Right forelimb (tissue), 1 donor: ENCODE data around the gene ZSCAN30.
A peak's percentile ranks its signal among the peaks of the same experiment; 100 is the strongest.

Source experiments
- DNase-seq: peaks from one replicate; pipeline ENCODE4 v3.0.0-alpha.2; 2018

Gene ZSCAN30

GRCh38 chr18:35278085-35278484, 11.9 kb downstream of the ZSCAN30 start:
- DNase-seq: no peak

- DNase-seq: no peak
Observed at GRCh38 chr18:35277633-35278032, 12.4 kb downstream of the ZSCAN30 start.

- DNase-seq: no peak
Observed at GRCh38 chr18:35276267-35276666, 13.8 kb downstream of the ZSCAN30 start.

- no peak for DNase-seq
Observed at GRCh38 chr18:35271656-35272055, 18.4 kb downstream of the ZSCAN30 start.

GRCh38 chr18:35268821-35269220, 21.2 kb downstream of the ZSCAN30 start:
- DNase-seq: no peak

- DNase-seq: peak; percentile 49
Observed at GRCh38 chr18:35267809-35268208, 22.2 kb downstream of the ZSCAN30 start.

- DNase-seq: peak; percentile 91
Observed at GRCh38 chr18:35267161-35267651, 22.8 kb downstream of the ZSCAN30 start.

GRCh38 chr18:35264409-35264808, 25.6 kb downstream of the ZSCAN30 start:
- no peak for DNase-seq

- DNase-seq: no peak
Observed at GRCh38 chr18:35256947-35257346, 33.1 kb downstream of the ZSCAN30 start.

GRCh38 chr18:35253655-35254287, 36.3 kb downstream of the ZSCAN30 start:
- no peak for DNase-seq

GRCh38 chr18:35252466-35252865, 37.6 kb downstream of the ZSCAN30 start:
- DNase-seq: no peak

- DNase-seq: no peak
Observed at GRCh38 chr18:35248429-35248828, 41.6 kb downstream of the ZSCAN30 start.

- DNase-seq: no peak
Observed at GRCh38 chr18:35247412-35248249, 42.4 kb downstream of the ZSCAN30 start.

GRCh38 chr18:35246831-35247230, 43.2 kb downstream of the ZSCAN30 start:
- no peak for DNase-seq

GRCh38 chr18:35245719-35246317, 44.2 kb downstream of the ZSCAN30 start:
- no peak for DNase-seq

- DNase-seq: no peak
Observed at GRCh38 chr18:35244671-35245070, 45.4 kb downstream of the ZSCAN30 start.

- no peak for DNase-seq
Observed at GRCh38 chr18:35242426-35242825, 47.6 kb downstream of the ZSCAN30 start.

GRCh38 chr18:35241448-35241804, 48.6 kb downstream of the ZSCAN30 start:
- no peak for DNase-seq

- DNase-seq: peak; percentile 98
Observed at GRCh38 chr18:35240664-35241447, 49.2 kb downstream of the ZSCAN30 start, which contains the start of gene ZNF397. TSS of gene ZNF397 (plus strand) at chr18:35241034. CDS start at chr18:35242471, 1,437 bp downstream.

- no peak for DNase-seq
Observed at GRCh38 chr18:35239314-35239713, 50.7 kb downstream of the ZSCAN30 start.

GRCh38 chr18:35236571-35237363, 53.3 kb downstream of the ZSCAN30 start:
- DNase-seq: no peak

GRCh38 chr18:35231052-35231451, 59.0 kb downstream of the ZSCAN30 start:
- peak; percentile 69 for DNase-seq
